ENCODE measurements around the gene SERTAD3. TPM values are rescaled to one million over a fixed set of nuclear protein-coding genes. Genes with fewer than 3 reads are reported as not detected.

SERTAD3 gene
- total and polyA plus RNA-seq, 2 of the 4 experiments (the other 2 are of a cell fraction), result 20.5 to 23.3 TPM

Small RNA genes lying within 50 kb of the gene (microRNA-seq; reads per million reads assigned to microRNA genes)
- not detected for gene RF00017 (ENCODE audit: insufficient read depth, insufficient read length)

Small RNA genes lying within 50 kb of the gene (small RNA-seq; reads per million reads assigned to genes)
- 0 reads per million in 5 experiments for gene RF00017

Other genes starting within 250 kb of the SERTAD3 start
- gene TTC9B, start 226.0 kb downstream of the SERTAD3 start, total RNA-seq (2012; rRNA removed), result not detected in 2 replicates
- not detected in 2 replicates for gene TTC9B, start 226.0 kb downstream of the SERTAD3 start, polyA plus RNA-seq (2012; rRNA removed)
- gene CCNP, start 217.6 kb downstream of the SERTAD3 start, total RNA-seq (2012; rRNA removed), result under 0.01 TPM in 2 replicates
- 0.17 and 0.21 TPM in 2 replicates for gene CCNP, start 217.6 kb downstream of the SERTAD3 start, polyA plus RNA-seq (2012; rRNA removed)
- gene AKT2, start 159.0 kb downstream of the SERTAD3 start, total RNA-seq (2012; rRNA removed), result 54.4 and 61.5 TPM in 2 replicates
- 104 and 124 TPM in 2 replicates for gene AKT2, start 159.0 kb downstream of the SERTAD3 start, polyA plus RNA-seq (2012; rRNA removed)
- 3.6 and 4.4 TPM in 2 replicates for gene C19orf47, start 95.9 kb downstream of the SERTAD3 start, total RNA-seq (2012; rRNA removed)
- gene C19orf47, start 95.9 kb downstream of the SERTAD3 start, polyA plus RNA-seq (2012; rRNA removed), result 16.3 and 24.4 TPM in 2 replicates
- gene PLD3, start 95.6 kb downstream of the SERTAD3 start, total RNA-seq (2012; rRNA removed), result 117 and 120 TPM in 2 replicates
- gene PLD3, start 95.6 kb downstream of the SERTAD3 start, polyA plus RNA-seq (2012; rRNA removed), result 665 and 732 TPM in 2 replicates
- 0.18 and 0.28 TPM in 2 replicates for gene HIPK4, start 54.2 kb downstream of the SERTAD3 start, total RNA-seq (2012; rRNA removed)
- 0.11 and 0.12 TPM in 2 replicates for gene HIPK4, start 54.2 kb downstream of the SERTAD3 start, polyA plus RNA-seq (2012; rRNA removed)
- 0.83 and 0.90 TPM in 2 replicates for gene PRX, start 31.0 kb downstream of the SERTAD3 start, total RNA-seq (2012; rRNA removed)
- gene PRX, start 31.0 kb downstream of the SERTAD3 start, polyA plus RNA-seq (2012; rRNA removed), result 1.7 and 1.8 TPM in 2 replicates
- gene SERTAD1, start 18.3 kb downstream of the SERTAD3 start, total RNA-seq (2012; rRNA removed), result 25.6 and 27.4 TPM in 2 replicates
- gene SERTAD1, start 18.3 kb downstream of the SERTAD3 start, polyA plus RNA-seq (2012; rRNA removed), result 21.1 and 29.5 TPM in 2 replicates
- gene BLVRB, start 21.4 kb upstream of the SERTAD3 start, total RNA-seq (2012; rRNA removed), result 65.2 and 67.5 TPM in 2 replicates
- 102 and 113 TPM in 2 replicates for gene BLVRB, start 21.4 kb upstream of the SERTAD3 start, polyA plus RNA-seq (2012; rRNA removed)
- gene SPTBN4, start 22.7 kb upstream of the SERTAD3 start, total RNA-seq (2012; rRNA removed), result 0.72 and 0.83 TPM in 2 replicates
- gene SPTBN4, start 22.7 kb upstream of the SERTAD3 start, polyA plus RNA-seq (2012; rRNA removed), result 0.59 and 0.91 TPM in 2 replicates
- gene SHKBP1, start 132.5 kb upstream of the SERTAD3 start, total RNA-seq (2012; rRNA removed), result 15.6 and 16.1 TPM in 2 replicates
- 94.0 and 108 TPM in 2 replicates for gene SHKBP1, start 132.5 kb upstream of the SERTAD3 start, polyA plus RNA-seq (2012; rRNA removed)
- gene LTBP4, start 157.0 kb upstream of the SERTAD3 start, total RNA-seq (2012; rRNA removed), result 4.4 and 14.7 TPM in 2 replicates
- gene LTBP4, start 157.0 kb upstream of the SERTAD3 start, polyA plus RNA-seq (2012; rRNA removed), result 61.6 and 70.3 TPM in 2 replicates
- gene NUMBL, start 246.3 kb upstream of the SERTAD3 start, total RNA-seq (2012; rRNA removed), result 6.3 and 6.9 TPM in 2 replicates
- 29.0 and 29.8 TPM in 2 replicates for gene NUMBL, start 246.3 kb upstream of the SERTAD3 start, polyA plus RNA-seq (2012; rRNA removed)

Measured in IMR-90 (cell line).